Cardiac muscle cell (in vitro differentiated cells and primary cell): ENCODE results near the gene AKR1E2. TPM values are rescaled to one million over a fixed set of nuclear protein-coding genes. Genes with fewer than 3 reads are reported as not detected.

Experiments
- DNase-seq, 2 donors: peaks; one replicate each; pipeline versions ENCODE4 v3.0.0 to v3.0.0-alpha.2; 2010 to 2017; ENCODE audit warnings: low read depth in 1 of 2, low spot score in 1 of 2
- H3K27ac ChIP-seq: fragments of 200-600 bp; sonication (generic); 2 replicates; pipeline ENCODE4 v1.5.1; 2016
- H3K27me3 ChIP-seq: fragments of 200-600 bp; sonication (generic); 2 replicates; pipeline ENCODE4 v1.6.0; 2016; ENCODE audit warnings: control low read depth
- H3K36me3 ChIP-seq: fragments of 200-600 bp; sonication (generic); 2 replicates; pipeline ENCODE4 v1.5.1; 2016; ENCODE audit warnings: control low read depth
- H3K4me1 ChIP-seq: fragments of 200-600 bp; sonication (generic); 2 replicates; pipeline ENCODE4 v1.8.1; 2017; ENCODE audit warnings: low read depth, mild to moderate bottlenecking, mixed run types
- H3K4me3 ChIP-seq: fragments of 200-600 bp; sonication (generic); 2 replicates; pipeline ENCODE4 v1.5.1; 2016; ENCODE audit warnings: mild to moderate bottlenecking
- H3K9me3 ChIP-seq: fragments of 200-600 bp; sonication (generic); 2 replicates; pipeline ENCODE4 v1.5.1; 2017; ENCODE audit warnings: low read depth, mild to moderate bottlenecking, control low read depth
- polyA plus RNA-seq: library from polyadenylated mRNA; unstranded; fragments of >200 nt; fragmentation: Nextera tagmentation; extraction: Ambion mirVana; gene quantifications from 2 replicates; pipeline ENCODE4 v1.2.1, GENCODE V29; 2016
- total RNA-seq: library from RNA; depleted of rRNA; stranded (reverse); fragments of >200 nt; gene quantifications from 2 replicates; pipeline ENCODE4 v1.2.3, GENCODE V29; 2016
- TF ChIP-seq, protein P1 (sequence below): IDR thresholded peaks from 2 replicates; pipeline ENCODE4 v1.5.1; 2012; ENCODE audit warnings: low read depth, mild to moderate bottlenecking, low read length

The AKR1E2 gene
- total and polyA plus RNA-seq, 2 experiments from 2014 or later, result 0.68 to 6.6 TPM

DNA sequence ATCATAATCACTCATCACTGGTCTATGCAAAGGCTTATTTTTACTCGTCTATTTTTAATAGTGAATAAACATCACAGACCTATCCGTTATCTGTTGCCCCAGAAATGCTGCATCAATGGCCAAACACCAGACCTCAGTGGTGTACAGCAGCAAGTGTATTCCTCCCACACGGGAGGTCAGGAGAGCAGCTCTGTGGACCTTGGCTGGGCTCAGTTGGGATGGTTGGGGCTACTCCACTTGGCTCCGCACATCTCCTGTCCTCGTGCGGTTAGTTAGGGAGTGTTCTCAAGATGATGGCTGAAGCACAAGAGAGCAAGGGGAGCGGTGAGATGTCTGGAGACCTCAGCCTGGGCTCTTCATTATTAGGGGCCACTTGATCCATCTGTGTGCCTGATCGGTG lies 2.0 kb downstream of the AKR1E2 start:
- Histone ChIP-seq H3K4me1 (no peaks in the 10 kb centered on the region), H3K9me3 (no peaks in the 10 kb centered on the region), H3K4me3 (no peak overlapping the region), H3K27me3 (no peaks in the 10 kb centered on the region), H3K27ac (no peak overlapping the region), H3K36me3 (no peaks in the 10 kb centered on the region)
- DNase-seq, result no peak
- TF ChIP-seq, protein P1, sequence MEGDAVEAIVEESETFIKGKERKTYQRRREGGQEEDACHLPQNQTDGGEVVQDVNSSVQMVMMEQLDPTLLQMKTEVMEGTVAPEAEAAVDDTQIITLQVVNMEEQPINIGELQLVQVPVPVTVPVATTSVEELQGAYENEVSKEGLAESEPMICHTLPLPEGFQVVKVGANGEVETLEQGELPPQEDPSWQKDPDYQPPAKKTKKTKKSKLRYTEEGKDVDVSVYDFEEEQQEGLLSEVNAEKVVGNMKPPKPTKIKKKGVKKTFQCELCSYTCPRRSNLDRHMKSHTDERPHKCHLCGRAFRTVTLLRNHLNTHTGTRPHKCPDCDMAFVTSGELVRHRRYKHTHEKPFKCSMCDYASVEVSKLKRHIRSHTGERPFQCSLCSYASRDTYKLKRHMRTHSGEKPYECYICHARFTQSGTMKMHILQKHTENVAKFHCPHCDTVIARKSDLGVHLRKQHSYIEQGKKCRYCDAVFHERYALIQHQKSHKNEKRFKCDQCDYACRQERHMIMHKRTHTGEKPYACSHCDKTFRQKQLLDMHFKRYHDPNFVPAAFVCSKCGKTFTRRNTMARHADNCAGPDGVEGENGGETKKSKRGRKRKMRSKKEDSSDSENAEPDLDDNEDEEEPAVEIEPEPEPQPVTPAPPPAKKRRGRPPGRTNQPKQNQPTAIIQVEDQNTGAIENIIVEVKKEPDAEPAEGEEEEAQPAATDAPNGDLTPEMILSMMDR, result no peak

DNA sequence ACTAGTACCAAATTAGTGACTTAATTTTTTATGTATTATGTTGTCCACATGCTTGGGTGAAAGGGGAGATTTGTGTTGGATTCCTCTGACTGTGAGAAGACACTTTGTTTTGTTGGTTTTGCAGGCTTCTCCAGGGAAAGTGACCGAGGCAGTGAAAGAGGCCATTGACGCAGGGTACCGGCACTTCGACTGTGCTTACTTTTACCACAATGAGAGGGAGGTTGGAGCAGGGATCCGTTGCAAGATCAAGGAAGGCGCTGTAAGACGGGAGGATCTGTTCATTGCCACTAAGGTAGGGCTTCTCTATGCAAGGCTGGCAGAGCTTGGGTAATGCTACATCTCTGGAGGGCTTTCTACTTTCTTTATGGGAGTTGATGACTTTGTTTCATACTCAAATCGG lies 4.5 kb downstream of the AKR1E2 start:
- Histone ChIP-seq H3K9me3 (no peaks in the 10 kb centered on the region), H3K4me3 (no peak overlapping the region), H3K4me1 (no peaks in the 10 kb centered on the region), H3K36me3 (no peaks in the 10 kb centered on the region), H3K27ac (no peak overlapping the region), H3K27me3 (no peaks in the 10 kb centered on the region)
- TF ChIP-seq, protein P1, result no peak
- DNase-seq, result no peak

DNA sequence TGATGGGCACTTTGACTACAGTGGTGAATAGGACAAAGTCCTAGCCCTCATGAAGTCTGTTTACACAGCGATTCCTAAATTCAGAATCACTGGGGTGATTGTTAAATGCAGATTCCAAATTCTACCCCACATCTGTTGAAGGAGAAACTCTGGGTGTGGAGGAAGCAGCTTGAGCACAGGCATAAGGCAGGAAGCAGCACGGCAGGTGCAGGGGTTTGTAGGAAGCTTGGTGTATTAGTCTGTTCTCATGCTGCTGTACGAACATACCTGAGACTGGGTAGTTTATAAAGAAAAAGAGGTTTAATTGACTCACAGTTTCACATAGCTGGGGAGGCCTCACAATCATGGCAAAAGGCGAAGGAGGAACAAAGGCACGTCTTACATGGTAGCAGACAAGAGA lies 5.1 kb downstream of the AKR1E2 start:
- TF ChIP-seq, protein P1, result no peak
- Histone ChIP-seq H3K27me3 (no peaks in the 10 kb centered on the region), H3K9me3 (no peaks in the 10 kb centered on the region), H3K4me1 (no peaks in the 10 kb centered on the region), H3K36me3 (no peaks in the 10 kb centered on the region), H3K27ac (no peak overlapping the region), H3K4me3 (no peak overlapping the region)
- DNase-seq, result no peak

DNA sequence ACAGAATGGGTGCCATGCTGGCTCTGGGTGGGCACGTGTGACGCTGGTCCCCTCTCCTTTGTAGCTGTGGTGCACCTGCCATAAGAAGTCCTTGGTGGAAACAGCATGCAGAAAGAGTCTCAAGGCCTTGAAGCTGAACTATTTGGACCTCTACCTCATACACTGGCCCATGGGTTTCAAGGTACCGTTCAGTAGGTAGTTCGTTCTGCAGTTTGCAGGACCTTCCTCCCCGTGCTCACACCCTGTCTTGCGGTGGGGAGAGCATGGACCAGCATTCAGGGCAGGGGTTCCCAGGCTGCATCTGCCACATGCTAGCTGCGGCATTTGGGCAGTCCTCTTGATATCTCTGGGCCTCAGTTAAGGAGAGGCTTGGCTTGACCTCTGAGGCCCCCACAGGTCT lies 7.3 kb downstream of the AKR1E2 start:
- no peaks in the 10 kb centered on the region for H3K9me3 ChIP-seq
- no peak overlapping the region for H3K4me3 ChIP-seq
- no peak overlapping the region for H3K27ac ChIP-seq
- TF ChIP-seq, protein P1, result no peak
- H3K4me1 ChIP-seq, result peaks cover 9% of the 10 kb centered on the region
- no peaks in the 10 kb centered on the region for H3K36me3 ChIP-seq
- H3K27me3 ChIP-seq, result no peaks in the 10 kb centered on the region
- DNase-seq, result no peak

DNA sequence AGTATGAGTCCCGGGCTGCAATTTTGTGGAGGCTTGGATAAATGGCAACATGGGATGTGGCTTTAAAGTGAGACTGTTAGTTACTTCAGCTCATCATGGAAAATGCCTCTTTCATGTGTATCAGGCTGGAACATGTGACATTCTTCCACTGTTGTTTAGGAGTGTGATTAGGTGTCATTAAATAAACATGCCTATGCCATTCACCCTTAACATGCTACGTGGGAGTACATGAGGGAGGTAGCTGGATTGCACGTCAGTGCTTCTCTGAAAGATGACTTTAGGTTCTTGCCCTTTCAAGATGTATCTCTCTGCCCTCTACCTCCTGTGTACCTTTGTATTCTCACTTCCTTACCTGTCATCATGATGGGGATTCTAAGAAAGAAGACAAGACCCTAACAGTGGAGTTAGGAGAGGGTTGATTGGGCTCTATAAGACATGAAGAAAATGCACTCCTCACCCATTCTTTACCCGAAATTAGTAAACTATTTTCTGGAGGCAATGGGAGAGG lies 8.9 kb downstream of the AKR1E2 start:
- no peak overlapping the region for H3K27ac ChIP-seq
- H3K4me3 ChIP-seq, result no peak overlapping the region
- H3K4me1 ChIP-seq, result peaks cover 25% of the 10 kb centered on the region
- TF ChIP-seq, protein P1, result no peak
- no peaks in the 10 kb centered on the region for H3K9me3 ChIP-seq
- no peaks in the 10 kb centered on the region for H3K27me3 ChIP-seq
- DNase-seq, result no peak
- H3K36me3 ChIP-seq, result no peaks in the 10 kb centered on the region

DNA sequence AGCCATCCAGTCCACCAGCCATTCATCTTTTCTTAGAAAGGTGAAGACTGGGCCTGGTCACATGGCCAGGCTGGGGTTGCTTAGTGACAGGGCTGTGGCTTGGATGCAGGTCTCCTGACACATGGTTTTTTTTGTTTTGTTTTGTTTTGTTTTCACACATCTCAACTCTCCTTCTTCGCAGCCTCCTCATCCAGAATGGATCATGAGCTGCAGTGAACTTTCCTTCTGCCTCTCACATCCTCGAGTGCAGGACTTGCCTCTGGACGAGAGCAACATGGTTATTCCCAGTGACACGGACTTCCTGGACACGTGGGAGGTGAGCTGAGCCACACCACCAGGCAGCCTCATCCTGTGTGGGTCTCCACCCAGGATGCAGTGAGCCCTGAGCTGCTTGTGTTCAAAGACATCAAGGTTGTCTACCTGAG lies 9.5 kb downstream of the AKR1E2 start:
- H3K27me3 ChIP-seq, result no peaks in the 10 kb centered on the region
- H3K27ac ChIP-seq, result no peak overlapping the region
- TF ChIP-seq, protein P1, result no peak
- no peak for DNase-seq
- H3K4me1 ChIP-seq, result peaks cover 30% of the 10 kb centered on the region
- H3K4me3 ChIP-seq, result no peak overlapping the region
- no peaks in the 10 kb centered on the region for H3K9me3 ChIP-seq
- H3K36me3 ChIP-seq, result no peaks in the 10 kb centered on the region
